A549 (cell line): Measurements from ENCODE around the gene DYNLT2B. TPM values are rescaled to one million over a fixed set of nuclear protein-coding genes. Genes with fewer than 3 reads are reported as not detected.
"Not testable (repeated sequence)": the region's sequence is repeated elsewhere in the genome, so short reads cannot be mapped to it uniquely, and the experiment has no call there.

Experiments
- ATAC-seq, 2 experiments: fragments of 200-7000 bp in 1 of 2; fragments of >200 bp in 1 of 2; cut with Nextera tagmentation in 1 of 2; cut with Tn5 transposase in 1 of 2; 3 replicates each; pipeline versions ENCODE4 v1.8.0 to v1.9.1; 2018 to 2020; ENCODE audit warnings: mild to moderate bottlenecking in 1 of 2, moderate library complexity in 1 of 2
- CTCF ChIA-PET: fragments of 300-600 bp; sonication (Branson Sonifier 250); formaldehyde crosslinking; extraction: SDS; loops from one replicate; lab custom pipeline; 2021; ENCODE audit warnings: antibody characterized with exemption, inconsistent platforms; lab: Yijun Ruan, JAX
- POLR2A ChIA-PET: fragments of 350-600 bp; formaldehyde crosslinking; extraction: SDS; loops from one replicate; lab custom pipeline; 2021; ENCODE audit warnings: antibody characterized with exemption, inconsistent platforms; lab: Yijun Ruan, JAX
- DNase-seq, 2 experiments: peaks; one replicate each; pipeline versions ENCODE4 v3.0.0 to v3.0.0-alpha.2; 2011 to 2016; ENCODE audit warnings: low read depth in 1 of 2, low spot score in 1 of 2
- FAIRE-seq: peaks from 2 replicates; lab custom pipeline; 2011; peaks lifted over from hg19 to GRCh38; lab: Jason Lieb, UNC
- H3K27ac ChIP-seq, 2 experiments: fragments of >200 bp; sonication (Bioruptor Twin); formaldehyde crosslinking; 3 replicates each; pipeline ENCODE4 v1.5.1; 2016 to 2017
- H3K4me1 ChIP-seq: fragments of >200 bp; sonication (Bioruptor Twin); formaldehyde crosslinking; 3 replicates; pipeline ENCODE4 v1.6.1; 2016
- H3K4me2 ChIP-seq: fragments of >200 bp; sonication (Bioruptor Twin); formaldehyde crosslinking; 3 replicates; pipeline ENCODE4 v1.6.1; 2016
- H3K4me3 ChIP-seq: fragments of >200 bp; sonication (Bioruptor Twin); formaldehyde crosslinking; 3 replicates; pipeline ENCODE4 v1.5.1; 2016
- H3K9me3 ChIP-seq: fragments of >200 bp; sonication (Bioruptor Twin); formaldehyde crosslinking; 3 replicates; pipeline ENCODE4 v1.6.1; 2016
- BCL3 ChIP-seq: fragments of >200 bp; sonication (Bioruptor Twin); formaldehyde crosslinking; IDR thresholded peaks from 3 replicates; pipeline ENCODE4 v1.6.1; 2016
- CEBPB ChIP-seq, 2 experiments: fragments of >200 bp in 1 of 2; sonication (Bioruptor Twin) in 1 of 2; formaldehyde crosslinking in 1 of 2; IDR thresholded peaks; 2 replicates each; pipeline ENCODE4 v1.6.1; 2012 to 2016
- FOXS1 ChIP-seq: fragments of 250-450 bp; sonication (Bioruptor Pico); IDR thresholded peaks from 2 replicates; pipeline ENCODE4 v1.5.0; 2020; ENCODE audit warnings: mild to moderate bottlenecking, moderate library complexity
- GATA3 ChIP-seq: IDR thresholded peaks from 2 replicates; pipeline ENCODE4 v1.6.1; 2012; ENCODE audit warnings: borderline replicate concordance
- HDAC2 ChIP-seq: fragments of 200-600 bp; sonication (generic); IDR thresholded peaks from 2 replicates; pipeline ENCODE4 v1.6.1; 2016
- HES2 ChIP-seq: fragments of >200 bp; sonication (Bioruptor Twin); formaldehyde crosslinking; IDR thresholded peaks from 2 replicates; pipeline ENCODE4 v1.6.1; 2016
- HEYL ChIP-seq: fragments of 250-450 bp; sonication (Bioruptor Pico); IDR thresholded peaks from 2 replicates; pipeline ENCODE4 v1.8.0; 2021; ENCODE audit warnings: mild to moderate bottlenecking, moderate library complexity
- HMGXB4 ChIP-seq: fragments of 250-450 bp; sonication (Bioruptor Pico); IDR thresholded peaks from 2 replicates; pipeline ENCODE4 v1.5.0; 2021; ENCODE audit warnings: mild to moderate bottlenecking, moderate library complexity, borderline replicate concordance
- HOXB13 ChIP-seq: fragments of 250-450 bp; sonication (Bioruptor Pico); IDR thresholded peaks from 2 replicates; pipeline ENCODE4 v1.5.0; 2020; ENCODE audit warnings: low read depth, mild to moderate bottlenecking, moderate library complexity
- JUNB ChIP-seq: fragments of >200 bp; sonication (Bioruptor Twin); formaldehyde crosslinking; IDR thresholded peaks from 2 replicates; pipeline ENCODE4 v1.6.1; 2016
- MYC ChIP-seq: IDR thresholded peaks from 2 replicates; pipeline ENCODE4 v1.6.1; 2012; ENCODE audit warnings: mild to moderate bottlenecking, inconsistent platforms, low read length, improper control_type of control experiment, borderline replicate concordance
- NPAS2 ChIP-seq: fragments of 250-450 bp; sonication (Bioruptor Pico); IDR thresholded peaks from 2 replicates; pipeline ENCODE4 v1.8.0; 2022; ENCODE audit warnings: mild to moderate bottlenecking, moderate library complexity, borderline replicate concordance
- NR3C1 ChIP-seq: fragments of >200 bp; sonication (Bioruptor Twin); formaldehyde crosslinking; IDR thresholded peaks from 3 replicates; pipeline ENCODE4 v1.6.1; 2017
- PBX3 ChIP-seq: IDR thresholded peaks from 2 replicates; pipeline ENCODE4 v1.6.1; 2012
- POLR2AphosphoS2 ChIP-seq: conservative IDR thresholded peaks from 2 replicates; pipeline ENCODE4 v1.6.1; 2012; ENCODE audit warnings: low read length, improper control_type of control experiment, inconsistent platforms
- RNF2 ChIP-seq: fragments of 200-600 bp; sonication (generic); IDR thresholded peaks from 2 replicates; pipeline ENCODE4 v1.6.1; 2016; ENCODE audit warnings: low read depth, mild to moderate bottlenecking, antibody characterized with exemption, moderate library complexity, borderline replicate concordance
- SREBF2 ChIP-seq: fragments of 450-650 bp; IDR thresholded peaks from 2 replicates; pipeline ENCODE4 v1.6.1; 2014; ENCODE audit warnings: mild to moderate bottlenecking, moderate library complexity
- ZFP36 ChIP-seq: fragments of 450-650 bp; IDR thresholded peaks from 2 replicates; pipeline ENCODE4 v1.6.1; 2014; ENCODE audit warnings: borderline replicate concordance; ENCODE audit not compliant: partially characterized antibody
- WGBS: methylation state at CpG from one replicate; pipeline ENCODE4 v1.1.6; 2017; ENCODE audit errors: missing lambda C conversion rate; 5-methylcytosine and 5-hydroxymethylcytosine counted together
- polyA plus RNA-seq, 4 experiments: library from polyadenylated mRNA; depleted of rRNA in 3 of 4; stranded (reverse); fragments of >200 nt; fragmentation: RNase III in 1 of 4; extraction: RNeasy Plus Mini Kit Qiagen cat#74134 plus additional on column Dnase treatment in 1 of 4; gene quantifications; 2 replicates in 3 of 4; 3 replicates in 1 of 4; pipeline ENCODE4 v1.2.3, GENCODE V29; 2011 to 2017
- TF ChIP-seq, protein P1 (sequence below): IDR thresholded peaks from 2 replicates; pipeline ENCODE4 v1.6.1; 2012; ENCODE audit warnings: low read depth, borderline replicate concordance
- TF ChIP-seq, protein P2 (sequence below): fragments of 150-350 bp; IDR thresholded peaks from 2 replicates; pipeline ENCODE4 v1.6.1; 2014; ENCODE audit warnings: low read depth, mild to moderate bottlenecking, low read length

DYNLT2B gene
- polyA plus RNA-seq, 2 of the 4 experiments (the other 2 are of a cell fraction): 34.7 to 34.9 TPM

DNA sequence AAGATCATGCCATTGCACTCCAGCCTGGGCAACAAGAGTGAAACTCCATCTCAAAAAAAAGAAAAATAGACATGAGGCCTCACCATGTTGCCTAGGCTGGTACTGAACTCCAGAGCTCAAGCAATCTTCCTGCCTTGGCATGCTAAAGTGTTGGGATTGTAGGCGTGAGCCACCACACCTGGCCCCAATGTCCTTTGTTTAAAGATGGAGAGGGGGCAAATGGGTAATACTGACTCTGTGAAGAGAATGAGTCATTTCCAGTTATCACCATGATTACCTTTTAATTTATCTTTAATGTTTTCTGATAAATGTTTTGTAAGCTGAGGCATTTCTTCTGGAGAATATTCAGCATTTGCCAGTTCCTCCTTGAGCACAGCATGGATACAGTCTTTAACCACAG is 2.2 kb downstream of the DYNLT2B start:
- DNase-seq (no peak), FAIRE-seq (no peak), ATAC-seq (no peak)
- no peak overlapping the region for H3K4me3 ChIP-seq
- ChIA-PET CTCF (no interaction called here), POLR2A (no interaction called here)
- 100% methylated on average over 1 of the region's 1 CpG for WGBS
- H3K9me3 ChIP-seq: no peaks in the 10 kb centered on the region
- TF ChIP-seq BCL3 (no peak), HMGXB4 (CRISPR knock-in tag) (no peak), SREBF2 (no peak), NPAS2 (CRISPR knock-in tag) (no peak), HDAC2 (no peak), GATA3 (no peak), FOXS1 (CRISPR knock-in tag) (no peak), MYC (no peak), PBX3 (no peak), HEYL (CRISPR knock-in tag) (no peak)
- no peak overlapping the region for H3K27ac ChIP-seq
- H3K4me1 ChIP-seq: peaks cover 5% of the 10 kb centered on the region; the same call in 1 of the 3 replicates
- H3K4me2 ChIP-seq: no peak overlapping the region

DNA sequence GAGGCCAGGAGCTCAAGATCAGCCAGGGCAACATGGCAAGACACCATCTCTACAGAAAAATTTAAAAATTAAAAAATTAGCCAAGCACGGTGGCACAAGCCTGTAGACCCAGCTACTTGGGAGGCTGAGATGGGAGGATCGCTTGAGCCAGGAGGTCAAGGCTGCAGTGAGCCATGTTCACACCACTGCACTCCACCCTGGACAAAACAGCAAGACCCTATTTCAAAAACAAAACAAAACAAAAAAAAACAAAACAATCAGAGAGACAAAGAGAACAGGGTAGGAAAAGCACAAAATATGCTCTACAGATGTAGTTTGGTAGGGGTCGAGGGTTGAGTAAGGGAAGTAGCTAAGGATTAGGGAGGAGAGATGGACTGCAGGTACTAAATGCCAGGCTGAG is 3.4 kb downstream of the DYNLT2B start:
- peaks cover 5% of the 10 kb centered on the region; the same call in 1 of the 3 replicates for H3K4me1 ChIP-seq
- ChIA-PET CTCF (interaction anchor here (0.5 to 1.3 kb wide), 2 partner anchors 53 to 61 kb away, joined by 3 to 4 read pairs; no protein-coding TSS in a partner anchor), POLR2A (no interaction called here)
- no peak for TF ChIP-seq JUNB
- no peak for TF ChIP-seq HOXB13 (CRISPR knock-in tag)
- TF ChIP-seq FOXS1 (CRISPR knock-in tag): no peak
- TF ChIP-seq RNF2: no peak
- TF ChIP-seq HES2: no peak
- no peak for TF ChIP-seq NR3C1
- no peak for TF ChIP-seq CEBPB (IDR thresholded peaks at IDR 0.05)
- TF ChIP-seq, protein P1, sequence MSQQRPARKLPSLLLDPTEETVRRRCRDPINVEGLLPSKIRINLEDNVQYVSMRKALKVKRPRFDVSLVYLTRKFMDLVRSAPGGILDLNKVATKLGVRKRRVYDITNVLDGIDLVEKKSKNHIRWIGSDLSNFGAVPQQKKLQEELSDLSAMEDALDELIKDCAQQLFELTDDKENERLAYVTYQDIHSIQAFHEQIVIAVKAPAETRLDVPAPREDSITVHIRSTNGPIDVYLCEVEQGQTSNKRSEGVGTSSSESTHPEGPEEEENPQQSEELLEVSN: no peak
- TF ChIP-seq POLR2AphosphoS2: no peak
- TF ChIP-seq, protein P2, sequence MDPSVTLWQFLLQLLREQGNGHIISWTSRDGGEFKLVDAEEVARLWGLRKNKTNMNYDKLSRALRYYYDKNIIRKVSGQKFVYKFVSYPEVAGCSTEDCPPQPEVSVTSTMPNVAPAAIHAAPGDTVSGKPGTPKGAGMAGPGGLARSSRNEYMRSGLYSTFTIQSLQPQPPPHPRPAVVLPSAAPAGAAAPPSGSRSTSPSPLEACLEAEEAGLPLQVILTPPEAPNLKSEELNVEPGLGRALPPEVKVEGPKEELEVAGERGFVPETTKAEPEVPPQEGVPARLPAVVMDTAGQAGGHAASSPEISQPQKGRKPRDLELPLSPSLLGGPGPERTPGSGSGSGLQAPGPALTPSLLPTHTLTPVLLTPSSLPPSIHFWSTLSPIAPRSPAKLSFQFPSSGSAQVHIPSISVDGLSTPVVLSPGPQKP: no peak
- no peak for TF ChIP-seq ZFP36
- H3K4me3 ChIP-seq: no peak overlapping the region
- no peaks in the 10 kb centered on the region for H3K9me3 ChIP-seq
- DNase-seq (no peak), FAIRE-seq (no peak), ATAC-seq (no peak)
- WGBS: 89% methylated on average over 3 of the region's 3 CpGs
- no peak overlapping the region for H3K4me2 ChIP-seq
- H3K27ac ChIP-seq: no peak overlapping the region

DNA sequence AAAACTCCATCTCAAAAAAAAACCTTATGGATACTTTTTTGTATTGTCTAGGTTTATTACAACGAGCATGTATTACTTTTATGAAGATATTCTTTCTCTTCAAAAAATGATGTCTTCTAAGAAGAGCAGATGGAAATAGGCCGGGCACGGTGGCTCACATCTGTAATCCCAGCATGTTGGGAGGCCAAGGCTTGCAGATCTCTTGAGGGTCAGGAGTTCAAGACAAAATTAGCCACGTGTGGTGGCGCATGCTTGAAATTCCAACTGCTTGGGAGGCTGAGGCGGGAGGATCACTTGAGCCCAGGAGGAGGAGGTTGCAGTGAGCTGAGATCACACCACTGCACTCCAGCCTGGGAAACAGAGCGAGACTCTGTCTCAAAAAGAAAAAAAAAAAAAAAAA is 4.0 kb downstream of the DYNLT2B start:
- DNase-seq, H3K9me3 ChIP-seq, H3K4me2 ChIP-seq, POLR2A ChIA-PET, H3K4me1 ChIP-seq, H3K27ac ChIP-seq, H3K4me3 ChIP-seq, ATAC-seq, FAIRE-seq: not testable (repeated sequence)
- CTCF ChIA-PET: interaction anchor here (0.5 to 1.3 kb wide), 2 partner anchors 53 to 60 kb away, joined by 3 to 4 read pairs; no protein-coding TSS in a partner anchor
- WGBS: 88% methylated on average over 7 of the region's 7 CpGs

- not testable (repeated sequence) for FAIRE-seq, H3K9me3 ChIP-seq, H3K27ac ChIP-seq, H3K4me2 ChIP-seq, DNase-seq, ATAC-seq, H3K4me1 ChIP-seq, H3K4me3 ChIP-seq
- WGBS: 79% methylated on average over 8 of the region's 8 CpGs
- ChIA-PET CTCF (interaction anchor here (1.0 kb wide), 1 partner anchor 49 kb away, joined by 3 read pairs; no protein-coding TSS in a partner anchor), POLR2A (interaction anchor here (0.5 kb wide), 1 partner anchor 599 kb away, joined by 3 read pairs; no protein-coding TSS in a partner anchor)
These were observed 15.1 kb downstream of the DYNLT2B start for GRCh38 chr3:196302960-196303359.

DNA sequence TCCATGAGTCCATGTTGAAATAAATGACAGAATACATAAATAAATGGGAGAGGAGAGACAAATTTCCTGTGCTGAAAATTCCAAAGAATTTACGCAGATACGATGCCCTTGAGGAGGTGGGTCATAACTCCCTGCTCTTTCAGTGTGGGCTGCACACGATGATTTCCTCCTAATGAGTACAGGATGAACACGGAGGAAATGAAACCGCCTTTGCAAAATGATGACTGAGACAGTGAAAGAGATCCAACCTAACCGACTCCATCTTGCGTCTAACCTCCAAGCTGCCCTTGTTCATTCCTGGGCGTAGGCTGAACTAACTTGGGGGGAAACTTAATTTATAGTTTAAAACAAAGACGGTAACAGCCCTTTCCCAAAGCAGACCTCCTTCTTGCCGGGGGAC is 15.5 kb downstream of the DYNLT2B start:
- H3K4me1 ChIP-seq, H3K9me3 ChIP-seq, ATAC-seq, DNase-seq, H3K4me3 ChIP-seq, H3K4me2 ChIP-seq, H3K27ac ChIP-seq, POLR2A ChIA-PET, FAIRE-seq, CTCF ChIA-PET: not testable (repeated sequence)
- WGBS: 94% methylated on average over 8 of the region's 10 CpGs
